GM12864 (cell line): ENCODE data around the gene PLSCR3.

ENCODE experiments used
- DNase-seq: peaks from one replicate; pipeline ENCODE4 v3.0.0-alpha.2; 2011; ENCODE audit warnings: low read depth
- H3K4me3 ChIP-seq: 2 replicates; pipeline ENCODE4 v1.5.1; 2011; ENCODE audit warnings: mild to moderate bottlenecking, low read depth, low read length, control low read depth
- CTCF ChIP-seq: IDR thresholded peaks from 2 replicates; pipeline ENCODE4 v1.5.1; 2011; ENCODE audit warnings: low read depth, mild to moderate bottlenecking, moderate library complexity, low read length, control low read depth, inconsistent platforms; ENCODE audit errors: missing control alignments

PLSCR3 gene

GRCh38 chr17:7388856-7389255, 5.5 kb downstream of the PLSCR3 start:
- no peak for TF ChIP-seq CTCF
- no peak for DNase-seq
- no peak overlapping the region for H3K4me3 ChIP-seq

- H3K4me3 ChIP-seq, result peak overlapping the region; percentile 58
- DNase-seq, result no peak
- TF ChIP-seq CTCF, result no peak
Measured at GRCh38 chr17:7384489-7385081, 9.7 kb downstream of the PLSCR3 start.

GRCh38 chr17:7383742-7384488, 10.4 kb downstream of the PLSCR3 start:
- DNase-seq, result no peak
- H3K4me3 ChIP-seq, result peak overlapping the region; percentile 58
- TF ChIP-seq CTCF, result no peak

- no peak for TF ChIP-seq CTCF
- no peak overlapping the region for H3K4me3 ChIP-seq
- DNase-seq, result no peak
Measured at GRCh38 chr17:7383371-7383741, 11.0 kb downstream of the PLSCR3 start.

- no peak for TF ChIP-seq CTCF
Measured at GRCh38 chr17:7382901-7383300, 11.4 kb downstream of the PLSCR3 start.

GRCh38 chr17:7380855-7381683, 13.3 kb downstream of the PLSCR3 start, which contains the start of gene TNK1:
Gene TNK1 (plus strand): TSS chr17:7381089. CDS start chr17:7382927, 1,838 bp downstream.
- H3K4me3 ChIP-seq, result no peak within 1 kb of the TSS
- no peak for DNase-seq
- no peak for TF ChIP-seq CTCF

More at GRCh38 chr17:7382901-7383300, 11.4 kb downstream of the PLSCR3 start:
- no peak for DNase-seq
- no peak overlapping the region for H3K4me3 ChIP-seq
